Stimulated activated CD4-positive, alpha-beta T cell treated with anti-CD3 and anti-CD28 coated beads, TNF-alpha, amount 100 ng/mL, for 1 hour (primary cell): ENCODE measurements around the gene CA12.

Experiments used
- DNase-seq, 3 donors: peaks; one replicate each; pipeline ENCODE4 v3.0.0-alpha.2; 2020; ENCODE audit warnings: low read depth in 3 of 3, low spot score in 1 of 3

CA12 gene

DNA sequence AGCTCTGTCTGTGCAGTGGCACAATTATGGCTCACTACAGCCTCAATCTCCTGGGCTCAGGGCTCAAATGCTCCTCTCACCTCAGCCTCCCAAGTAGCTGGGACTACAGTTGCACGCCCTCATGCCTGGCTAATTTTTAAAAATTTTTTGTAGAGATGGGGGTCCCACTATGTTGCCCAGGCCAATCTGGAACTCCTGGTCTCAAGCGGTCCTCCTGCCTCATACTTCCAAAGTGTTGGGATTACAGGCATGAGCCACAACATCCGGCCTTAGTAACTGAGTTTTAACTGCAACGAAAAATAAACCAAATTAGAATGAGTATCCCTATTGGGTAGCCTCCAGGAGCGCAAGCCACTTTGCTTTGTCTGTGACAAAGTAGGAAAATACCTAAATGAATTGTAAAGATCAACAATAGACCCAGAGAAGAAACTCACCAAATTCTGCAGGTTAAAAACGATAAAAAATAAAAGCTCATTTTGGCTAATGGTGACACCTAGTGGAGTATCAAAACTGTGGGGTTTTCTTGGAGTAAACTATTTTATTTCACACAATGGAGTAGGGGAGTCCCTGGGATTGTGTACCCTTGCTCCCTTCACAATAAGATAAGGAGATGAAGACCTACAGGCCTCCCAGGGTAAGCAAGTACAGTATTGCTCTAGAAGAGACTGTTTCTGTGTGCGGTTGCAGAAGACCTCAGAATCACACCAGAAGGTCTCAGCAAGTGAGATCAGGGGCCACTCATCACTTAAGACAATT lies 21.0 kb upstream of the CA12 start:
- DNase-seq: no peak

DNA sequence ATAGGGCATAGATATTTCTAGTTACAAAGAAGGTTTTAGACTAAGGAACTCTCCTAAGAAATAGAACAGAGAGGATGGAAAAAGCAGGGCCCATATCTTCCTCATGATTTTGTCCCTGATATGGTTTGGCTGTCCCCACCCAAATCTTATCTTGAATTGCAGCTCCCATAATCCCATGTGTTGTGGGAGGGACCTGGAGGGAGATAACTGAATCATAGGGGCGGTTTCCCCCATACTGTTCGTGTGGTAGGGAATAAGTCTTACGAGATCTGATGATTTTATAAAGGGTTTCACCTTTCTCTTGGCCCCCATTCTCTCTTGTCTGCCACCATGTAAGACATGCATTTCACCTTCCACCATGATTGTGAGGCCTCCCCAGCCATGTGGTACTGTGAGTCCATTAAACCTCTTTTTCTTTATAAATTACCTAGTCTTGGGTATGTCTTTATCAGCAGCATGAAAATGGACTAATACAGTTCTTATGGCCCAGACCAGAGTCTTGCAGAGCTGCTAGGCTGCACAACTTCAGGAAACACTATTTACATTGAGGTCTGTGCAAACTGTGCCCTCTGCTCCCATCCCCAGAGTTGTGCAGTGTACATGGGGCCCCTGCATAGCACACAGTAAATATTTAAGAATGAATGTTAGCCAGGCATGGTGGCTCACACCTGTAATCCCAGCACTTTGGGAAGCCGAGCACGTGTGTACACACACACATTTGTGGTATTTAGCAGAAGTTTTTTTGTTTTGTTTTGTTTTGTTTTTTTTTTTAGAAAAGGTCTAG lies 20.3 kb upstream of the CA12 start:
- DNase-seq: no peak

DNA sequence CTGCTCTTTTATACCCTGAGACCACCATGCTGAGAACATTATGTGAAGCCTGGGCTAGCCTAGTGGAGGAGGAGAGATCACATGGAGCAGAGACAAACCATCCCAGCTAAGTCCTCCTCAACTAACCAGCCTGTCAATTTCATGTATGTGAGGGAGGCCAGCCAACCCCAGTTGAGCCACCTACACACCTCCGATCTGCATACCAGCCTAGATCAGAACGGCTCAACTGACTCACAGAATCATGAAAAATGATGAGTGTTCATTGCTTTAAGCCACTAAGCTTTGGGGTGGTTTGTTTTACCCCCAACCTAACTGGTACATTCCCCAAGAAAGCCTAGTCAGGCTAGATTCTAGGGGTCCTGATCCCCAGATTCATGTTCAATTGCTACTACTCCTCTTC lies 19.4 kb upstream of the CA12 start:
- no peak for DNase-seq

GRCh38 chr15:63398456-63398855 lies 16.8 kb upstream of the CA12 start:
- no peak for DNase-seq

DNA sequence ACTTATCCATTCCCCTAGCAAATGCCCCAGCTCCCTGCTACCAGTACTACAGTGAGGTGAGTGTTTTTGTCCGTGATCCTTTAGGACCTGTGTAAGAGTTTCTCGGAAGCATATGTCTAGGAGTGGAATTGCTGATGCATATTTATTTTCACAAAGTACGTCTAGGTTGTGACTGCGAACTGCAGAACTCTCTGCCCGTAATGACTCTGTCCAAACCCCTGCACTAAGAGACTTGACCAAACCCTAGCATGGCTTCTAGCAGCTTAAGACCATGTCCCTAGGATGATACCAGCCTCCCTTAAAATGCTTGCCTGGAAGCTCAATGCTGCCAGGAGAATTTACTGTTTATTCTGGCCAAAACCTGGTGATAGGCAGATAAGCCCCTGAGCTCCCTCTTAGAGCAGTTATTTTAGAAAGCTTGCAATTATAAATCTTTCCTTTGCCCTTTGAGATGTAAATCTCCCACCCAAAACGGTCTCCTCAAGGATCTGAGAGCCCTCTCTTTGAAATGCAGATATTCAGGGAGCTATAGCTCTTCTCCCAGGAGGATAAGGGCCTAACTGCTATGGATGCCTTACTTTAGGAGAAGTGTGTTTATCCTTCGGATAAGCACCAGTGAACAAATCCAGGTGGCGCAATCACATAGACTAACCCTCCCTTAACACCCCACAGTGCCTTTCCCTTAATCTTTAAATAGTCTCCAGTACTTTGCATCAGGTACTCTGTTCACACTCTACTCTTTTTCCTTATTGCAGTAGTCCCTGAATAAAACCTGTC lies 14.7 kb upstream of the CA12 start:
- no peak for DNase-seq

DNA sequence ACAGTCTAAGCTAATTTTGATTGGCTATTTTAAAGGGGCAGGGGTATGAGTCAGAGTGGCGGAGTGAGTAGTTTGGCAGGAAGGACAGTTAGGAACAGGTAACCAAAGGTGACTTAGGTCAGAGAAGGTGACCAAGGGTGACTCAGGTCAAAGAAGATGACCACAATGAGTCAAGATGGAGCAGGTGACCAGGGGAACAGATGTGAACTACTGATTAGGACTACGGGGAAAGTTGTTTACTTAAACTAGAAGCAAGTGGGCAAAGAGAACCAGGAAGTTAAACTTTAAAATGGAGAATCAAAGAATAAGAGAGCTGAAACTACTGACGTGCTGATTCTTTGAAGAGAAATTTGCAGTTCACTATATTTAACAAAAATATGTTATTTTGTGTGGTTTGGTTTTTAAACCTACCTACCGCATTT lies 14.1 kb upstream of the CA12 start:
- DNase-seq: no peak

DNA sequence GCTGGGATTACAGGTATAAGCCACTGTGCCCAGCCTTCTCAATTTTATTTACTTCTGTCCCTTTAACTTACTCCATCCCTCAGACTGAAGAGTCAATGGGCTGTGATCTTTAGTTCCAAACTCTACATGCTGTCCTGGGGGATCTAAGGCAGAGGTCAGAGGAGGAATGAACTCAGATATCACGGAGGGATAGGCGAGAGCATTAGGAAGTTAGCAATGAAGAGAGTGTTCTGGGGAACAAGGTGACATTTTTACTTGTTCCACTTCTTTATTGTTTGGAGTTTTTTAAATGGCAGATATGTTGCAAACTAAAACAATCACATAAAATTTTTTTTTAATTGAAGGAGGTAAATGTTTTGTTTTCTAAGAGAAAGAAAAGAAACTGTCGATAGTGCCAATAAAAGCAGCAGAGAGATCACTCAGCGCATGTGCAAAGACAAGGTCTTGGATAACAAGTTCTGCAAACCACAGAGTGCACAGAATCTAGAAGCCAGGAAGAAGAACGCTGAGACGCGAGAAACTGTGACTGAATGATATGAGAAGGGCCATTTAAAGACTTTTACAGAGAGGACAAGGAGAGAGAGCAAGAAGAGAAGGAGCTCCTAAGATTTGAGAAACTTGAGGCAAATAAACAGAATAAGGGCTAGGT lies 10.8 kb upstream of the CA12 start:
- DNase-seq: no peak

- no peak for DNase-seq
Observed at GRCh38 chr15:63391669-63392360, 10.2 kb upstream of the CA12 start.

DNA sequence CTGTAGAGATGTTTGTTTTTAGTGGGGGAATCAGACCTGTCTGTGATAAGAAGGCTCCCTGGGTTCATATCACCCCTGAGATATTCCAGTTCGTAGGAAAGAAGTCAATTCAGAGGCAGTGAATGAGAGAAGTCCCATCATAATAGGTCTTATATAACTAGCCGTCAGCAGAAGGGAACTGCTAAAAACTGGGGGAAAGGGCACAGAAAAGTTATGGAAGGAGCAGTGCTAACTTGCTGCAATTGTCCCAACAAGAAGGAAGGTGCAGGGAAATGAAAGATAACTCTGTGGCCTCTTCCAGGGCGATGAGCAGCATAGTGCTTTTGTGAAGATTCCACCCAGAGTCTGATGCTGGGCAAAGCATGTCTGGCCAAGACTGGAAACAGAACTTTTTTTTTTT lies 9.0 kb upstream of the CA12 start:
- no peak for DNase-seq

GRCh38 chr15:63389902-63390670 lies 8.4 kb upstream of the CA12 start:
- no peak for DNase-seq

GRCh38 chr15:63388511-63388910 lies 6.9 kb upstream of the CA12 start:
- no peak for DNase-seq

GRCh38 chr15:63387748-63388493 lies 6.3 kb upstream of the CA12 start:
- no peak for DNase-seq

GRCh38 chr15:63385911-63386531 lies 4.4 kb upstream of the CA12 start:
- no peak for DNase-seq

- DNase-seq: no peak
Observed at GRCh38 chr15:63384906-63385305, 3.3 kb upstream of the CA12 start.

DNA sequence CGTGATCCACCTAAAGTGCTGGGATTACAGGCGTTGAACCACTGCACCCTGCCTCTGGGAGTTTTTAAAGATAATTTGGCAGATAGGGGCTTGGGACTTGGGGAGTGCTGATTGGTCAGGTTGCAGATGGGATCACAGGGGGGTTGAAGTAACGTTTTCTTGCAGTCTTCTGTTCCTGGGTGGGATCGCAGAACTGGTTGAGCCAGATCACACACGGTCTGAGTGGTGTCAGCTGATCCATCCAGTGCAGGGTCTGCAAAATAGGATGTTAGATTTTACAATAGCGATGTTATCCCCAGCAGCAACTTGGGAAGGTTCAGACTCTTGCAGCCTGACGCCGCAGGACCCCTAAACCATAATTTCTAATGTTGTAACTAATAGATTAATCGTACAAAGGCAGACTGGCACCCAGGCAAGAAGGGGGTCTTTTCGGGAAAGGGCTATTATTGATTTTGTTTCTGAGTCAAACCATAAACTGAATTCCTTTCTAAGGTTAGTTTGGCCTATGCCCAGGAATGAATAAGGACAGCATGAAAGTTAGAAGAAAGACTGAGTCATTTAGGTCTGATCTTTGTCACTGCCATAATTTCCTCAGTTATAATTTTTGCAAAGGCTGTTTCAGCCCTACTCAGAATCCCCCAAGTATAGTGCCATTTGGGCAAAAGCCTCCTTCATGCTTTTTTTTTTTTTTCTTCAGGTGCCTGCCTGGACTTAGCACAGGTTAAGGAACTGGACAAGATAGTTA lies 1.5 kb upstream of the CA12 start:
- DNase-seq: no peak

DNA sequence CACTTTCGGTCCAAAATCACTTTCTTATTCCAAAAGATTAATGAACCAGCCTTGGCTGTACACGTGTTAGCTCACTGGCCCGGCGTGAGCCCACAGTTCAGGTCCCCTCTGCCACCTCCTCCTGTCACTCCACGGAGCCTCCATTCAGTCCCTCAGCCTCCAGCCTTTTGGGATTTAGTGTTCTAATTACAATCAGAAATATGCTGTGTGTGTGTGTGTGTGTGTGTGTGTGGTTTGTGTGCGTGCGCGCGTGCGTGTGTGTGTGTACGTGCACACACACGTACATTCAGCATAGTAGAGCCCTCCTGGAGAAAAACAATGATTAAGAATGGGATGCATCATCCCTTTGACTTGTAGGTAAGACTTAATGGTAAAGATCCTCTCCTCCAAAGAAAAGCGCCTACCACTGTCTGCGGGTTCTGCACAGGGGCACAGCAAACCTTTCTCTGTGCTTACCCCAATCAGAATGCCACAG lies 801 bp downstream of the CA12 start:
- DNase-seq: no peak

GRCh38 chr15:63380151-63380807 lies 1.4 kb downstream of the CA12 start:
- DNase-seq: no peak
